Mammary epithelial cell (primary cell): ENCODE data around the gene NR2E1.

Source experiments
- CTCF ChIP-seq, 2 donors: IDR thresholded peaks in 1 of 2; conservative IDR thresholded peaks in 1 of 2; 2 replicates each; pipeline ENCODE4 v1.5.1; 2011 to 2012; ENCODE audit warnings: inconsistent platforms in 2 of 2, low read length in 2 of 2, mild to moderate bottlenecking in 2 of 2, control low read depth in 1 of 2, low read depth in 1 of 2; ENCODE audit not compliant: insufficient read depth in 1 of 2; ENCODE audit errors: extremely low read depth in 1 of 2
- EZH2 ChIP-seq: IDR thresholded peaks from 2 replicates; pipeline ENCODE4 v1.6.1; 2012; ENCODE audit warnings: low read length, inconsistent platforms, borderline replicate concordance

- TF ChIP-seq CTCF (conservative IDR thresholded peaks at IDR 0.05 in 1 of 2, IDR thresholded peaks at IDR 0.05 in 1 of 2; ENCODE audit: extremely low read depth in 1 of 2, insufficient read depth in 1 of 2, low read depth in 1 of 2, low read length in 2 of 2) (no peak), EZH2 (no peak)
Measured at GRCh38 chr6:108198761-108199498, 33.1 kb downstream of the NR2E1 start.
